NCI-H510A treated with DMSO at 0.1 percent for 48 hours (cell line): ENCODE results near the gene STAMBP.
"Not testable (repeated sequence)": the region's sequence is repeated elsewhere in the genome, so short reads cannot be mapped to it uniquely, and the experiment has no call there.

Experiments
- DNase-seq: peaks from one replicate; lab custom pipeline; 2025; lab: John Stamatoyannopoulos, UW

STAMBP gene

GRCh38 chr2:73887596-73888353, 59.0 kb downstream of the STAMBP start:
- DNase-seq = not testable (repeated sequence)

GRCh38 chr2:73888388-73888787, 59.6 kb downstream of the STAMBP start:
- DNase-seq = no peak

GRCh38 chr2:73889206-73889605, 60.4 kb downstream of the STAMBP start:
- DNase-seq = no peak

GRCh38 chr2:73890301-73891092, 61.7 kb downstream of the STAMBP start:
- no peak for DNase-seq

GRCh38 chr2:73891276-73891901, 62.6 kb downstream of the STAMBP start:
- DNase-seq = no peak

GRCh38 chr2:73892631-73893329, 64.0 kb downstream of the STAMBP start, which contains the start of gene ACTG2:
Gene ACTG2, plus strand, starts transcription at chr2:73893008. Its CDS starts 8,304 bp downstream, at chr2:73901312.
- no peak for DNase-seq

GRCh38 chr2:73893764-73894474, 65.2 kb downstream of the STAMBP start:
- DNase-seq = no peak

- no peak for DNase-seq
Measured at GRCh38 chr2:73894475-73894850, 65.7 kb downstream of the STAMBP start.

GRCh38 chr2:73894877-73895276, 66.1 kb downstream of the STAMBP start:
- DNase-seq = no peak

GRCh38 chr2:73895473-73895872, 66.7 kb downstream of the STAMBP start:
- DNase-seq = no peak

- DNase-seq = no peak
Measured at GRCh38 chr2:73896362-73897239, 67.8 kb downstream of the STAMBP start.

GRCh38 chr2:73897240-73897583, 68.5 kb downstream of the STAMBP start:
- DNase-seq = no peak

GRCh38 chr2:73897934-73898333, 69.2 kb downstream of the STAMBP start:
- no peak for DNase-seq

GRCh38 chr2:73899801-73900336, 71.1 kb downstream of the STAMBP start:
- DNase-seq = no peak

- no peak for DNase-seq
Measured at GRCh38 chr2:73901143-73901542, 72.4 kb downstream of the STAMBP start.

GRCh38 chr2:73902284-73902683, 73.5 kb downstream of the STAMBP start:
- no peak for DNase-seq

- no peak for DNase-seq
Measured at GRCh38 chr2:73903313-73903712, 74.6 kb downstream of the STAMBP start.

- DNase-seq = not testable (repeated sequence)
Measured at GRCh38 chr2:73903949-73904613, 75.3 kb downstream of the STAMBP start.

- DNase-seq = no peak
Measured at GRCh38 chr2:73904952-73905351, 76.2 kb downstream of the STAMBP start.
